Measurements from ENCODE around the gene IL17RE.
"Not testable (repeated sequence)": the region's sequence is repeated elsewhere in the genome, so short reads cannot be mapped to it uniquely, and the experiment has no call there.

Gene IL17RE

GRCh38 chr3:9902372-9903237, at the start of gene IL17RE:
Gene IL17RE, plus strand, starts transcription at chr3:9902848. Its CDS starts 85 bp downstream, at chr3:9902933.
- DNase-seq = no peak

GRCh38 chr3:9854291-9854940, 48.2 kb upstream of the IL17RE start:
- not testable (repeated sequence) for DNase-seq

- DNase-seq = no peak
Measured at GRCh38 chr3:9855594-9855993, 47.1 kb upstream of the IL17RE start.

- DNase-seq = no peak
Measured at GRCh38 chr3:9859530-9860025, 43.1 kb upstream of the IL17RE start.

- no peak for DNase-seq
Measured at GRCh38 chr3:9861201-9861600, 41.4 kb upstream of the IL17RE start.

- no peak for DNase-seq
Measured at GRCh38 chr3:9861626-9862130, 41.0 kb upstream of the IL17RE start.

- no peak for DNase-seq
Measured at GRCh38 chr3:9862391-9863057, 40.1 kb upstream of the IL17RE start.

GRCh38 chr3:9863058-9863772, 39.4 kb upstream of the IL17RE start:
- no peak for DNase-seq

GRCh38 chr3:9864200-9864927, 38.3 kb upstream of the IL17RE start:
- no peak for DNase-seq

- not testable (repeated sequence) for DNase-seq
Measured at GRCh38 chr3:9865125-9865637, 37.5 kb upstream of the IL17RE start.

- DNase-seq = no peak
Measured at GRCh38 chr3:9866639-9867038, 36.0 kb upstream of the IL17RE start.

- DNase-seq = no peak
Measured at GRCh38 chr3:9867106-9867505, 35.5 kb upstream of the IL17RE start.

- no peak for DNase-seq
Measured at GRCh38 chr3:9869955-9870354, 32.7 kb upstream of the IL17RE start.

GRCh38 chr3:9870978-9871377, 31.7 kb upstream of the IL17RE start:
- no peak for DNase-seq

- DNase-seq = not testable (repeated sequence)
Measured at GRCh38 chr3:9872067-9872466, 30.6 kb upstream of the IL17RE start.

- DNase-seq = no peak
Measured at GRCh38 chr3:9875448-9875847, 27.2 kb upstream of the IL17RE start.

- not testable (repeated sequence) for DNase-seq
Measured at GRCh38 chr3:9876255-9876654, 26.4 kb upstream of the IL17RE start.

- no peak for DNase-seq
Measured at GRCh38 chr3:9876991-9877390, 25.7 kb upstream of the IL17RE start.

- DNase-seq = no peak
Measured at GRCh38 chr3:9878700-9879099, 23.9 kb upstream of the IL17RE start.

GRCh38 chr3:9879830-9880549, 22.7 kb upstream of the IL17RE start, which contains the start of gene CIDEC:
Gene CIDEC, minus strand, starts transcription at chr3:9880253. Its CDS starts 1,767 bp downstream, at chr3:9878486.
- no peak for DNase-seq

- DNase-seq = no peak
Measured at GRCh38 chr3:9881441-9881840, 21.2 kb upstream of the IL17RE start.

All from SW 1271 (cell line).